ENCODE data around the gene TBC1D16.

DNA sequence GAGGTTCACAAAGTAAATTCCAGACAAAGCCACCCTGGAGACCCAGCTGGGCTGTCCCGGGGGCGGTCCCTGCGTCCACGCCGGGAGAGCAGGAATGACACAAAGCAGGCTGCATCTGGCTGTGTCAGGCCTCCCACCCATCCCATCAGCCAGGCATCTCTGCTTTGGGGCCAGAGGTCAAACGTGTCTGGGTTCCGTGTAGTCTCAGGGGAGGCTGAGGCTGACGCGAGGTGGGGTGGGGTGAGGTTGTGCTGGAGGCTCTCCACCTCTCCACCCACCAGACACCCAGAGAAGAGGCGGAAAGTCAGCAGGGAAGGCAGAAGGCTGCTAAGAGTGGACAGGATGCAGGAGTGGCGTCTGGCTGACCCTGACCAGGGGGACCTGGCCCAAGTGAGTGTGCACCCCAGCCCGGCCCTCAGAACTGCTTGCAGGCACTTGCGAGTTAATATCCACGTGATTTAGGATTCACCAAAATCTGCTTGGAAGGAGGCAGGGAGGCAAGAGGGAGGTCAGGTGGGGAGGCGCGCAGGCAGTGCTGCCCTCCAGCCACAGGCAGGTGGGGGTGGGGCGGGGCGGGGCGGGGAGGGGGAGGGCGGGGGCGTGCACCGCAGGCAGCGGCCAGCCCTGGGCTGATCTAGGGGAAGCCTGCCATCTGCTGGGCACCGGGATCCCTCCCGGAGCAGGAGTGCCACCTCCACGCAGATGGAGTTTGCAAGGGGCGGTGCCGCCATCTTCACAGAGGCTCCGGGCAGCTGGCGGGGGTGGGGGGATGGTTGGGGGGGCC, 44.3 kb downstream of the TBC1D16 start:
- TF ChIP-seq, protein P1, sequence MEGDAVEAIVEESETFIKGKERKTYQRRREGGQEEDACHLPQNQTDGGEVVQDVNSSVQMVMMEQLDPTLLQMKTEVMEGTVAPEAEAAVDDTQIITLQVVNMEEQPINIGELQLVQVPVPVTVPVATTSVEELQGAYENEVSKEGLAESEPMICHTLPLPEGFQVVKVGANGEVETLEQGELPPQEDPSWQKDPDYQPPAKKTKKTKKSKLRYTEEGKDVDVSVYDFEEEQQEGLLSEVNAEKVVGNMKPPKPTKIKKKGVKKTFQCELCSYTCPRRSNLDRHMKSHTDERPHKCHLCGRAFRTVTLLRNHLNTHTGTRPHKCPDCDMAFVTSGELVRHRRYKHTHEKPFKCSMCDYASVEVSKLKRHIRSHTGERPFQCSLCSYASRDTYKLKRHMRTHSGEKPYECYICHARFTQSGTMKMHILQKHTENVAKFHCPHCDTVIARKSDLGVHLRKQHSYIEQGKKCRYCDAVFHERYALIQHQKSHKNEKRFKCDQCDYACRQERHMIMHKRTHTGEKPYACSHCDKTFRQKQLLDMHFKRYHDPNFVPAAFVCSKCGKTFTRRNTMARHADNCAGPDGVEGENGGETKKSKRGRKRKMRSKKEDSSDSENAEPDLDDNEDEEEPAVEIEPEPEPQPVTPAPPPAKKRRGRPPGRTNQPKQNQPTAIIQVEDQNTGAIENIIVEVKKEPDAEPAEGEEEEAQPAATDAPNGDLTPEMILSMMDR (conservative IDR thresholded peaks at IDR 0.05; ENCODE audit: low read length): peak; percentile 38
- TF ChIP-seq EZH2phosphoT487 (IDR thresholded peaks at IDR 0.05; ENCODE audit: borderline replicate concordance): no peak

Measured in Loucy (cell line).